ENCODE data around the gene HTR1B.

- TF ChIP-seq, protein P1, sequence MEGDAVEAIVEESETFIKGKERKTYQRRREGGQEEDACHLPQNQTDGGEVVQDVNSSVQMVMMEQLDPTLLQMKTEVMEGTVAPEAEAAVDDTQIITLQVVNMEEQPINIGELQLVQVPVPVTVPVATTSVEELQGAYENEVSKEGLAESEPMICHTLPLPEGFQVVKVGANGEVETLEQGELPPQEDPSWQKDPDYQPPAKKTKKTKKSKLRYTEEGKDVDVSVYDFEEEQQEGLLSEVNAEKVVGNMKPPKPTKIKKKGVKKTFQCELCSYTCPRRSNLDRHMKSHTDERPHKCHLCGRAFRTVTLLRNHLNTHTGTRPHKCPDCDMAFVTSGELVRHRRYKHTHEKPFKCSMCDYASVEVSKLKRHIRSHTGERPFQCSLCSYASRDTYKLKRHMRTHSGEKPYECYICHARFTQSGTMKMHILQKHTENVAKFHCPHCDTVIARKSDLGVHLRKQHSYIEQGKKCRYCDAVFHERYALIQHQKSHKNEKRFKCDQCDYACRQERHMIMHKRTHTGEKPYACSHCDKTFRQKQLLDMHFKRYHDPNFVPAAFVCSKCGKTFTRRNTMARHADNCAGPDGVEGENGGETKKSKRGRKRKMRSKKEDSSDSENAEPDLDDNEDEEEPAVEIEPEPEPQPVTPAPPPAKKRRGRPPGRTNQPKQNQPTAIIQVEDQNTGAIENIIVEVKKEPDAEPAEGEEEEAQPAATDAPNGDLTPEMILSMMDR (IDR thresholded peaks at IDR 0.05; ENCODE audit: low read depth, low read length), result no peak
- TF ChIP-seq POLR2A (IDR thresholded peaks at IDR 0.05; ENCODE audit: extremely low read depth, insufficient read length), result no peak
These were observed 1.5 kb downstream of the HTR1B start for GRCh38 chr6:77461796-77462195.
